NAMALWA (cell line): ENCODE results near the gene SLBP.
"Not testable (repeated sequence)": the region's sequence is repeated elsewhere in the genome, so short reads cannot be mapped to it uniquely, and the experiment has no call there.

Experiments used
- DNase-seq: peaks from one replicate; pipeline ENCODE4 v3.0.0-alpha.2; 2015; ENCODE audit warnings: low spot score

The SLBP gene

GRCh38 chr4:1711055-1711570 is 1.0 kb downstream of the SLBP start:
- DNase-seq, result no peak

- no peak for DNase-seq
These were observed 3.5 kb downstream of the SLBP start for GRCh38 chr4:1708581-1708980.

- no peak for DNase-seq
These were observed 5.8 kb downstream of the SLBP start for GRCh38 chr4:1706358-1706757.

GRCh38 chr4:1705732-1706131 is 6.4 kb downstream of the SLBP start:
- DNase-seq, result no peak

- DNase-seq, result no peak
These were observed 8.3 kb downstream of the SLBP start for GRCh38 chr4:1703867-1704266.

- DNase-seq, result not testable (repeated sequence)
These were observed 10.4 kb downstream of the SLBP start for GRCh38 chr4:1701671-1702070.

- DNase-seq, result no peak
These were observed 16.2 kb downstream of the SLBP start for GRCh38 chr4:1695913-1696312.

GRCh38 chr4:1693131-1693896 is 18.8 kb downstream of the SLBP start:
- peak; percentile 85 for DNase-seq

- no peak for DNase-seq
These were observed 20.3 kb downstream of the SLBP start for GRCh38 chr4:1691737-1692373.

- DNase-seq, result no peak
These were observed 21.4 kb downstream of the SLBP start for GRCh38 chr4:1690698-1691097.

- no peak for DNase-seq
These were observed 25.6 kb downstream of the SLBP start for GRCh38 chr4:1686440-1687036.

- no peak for DNase-seq
These were observed 26.6 kb downstream of the SLBP start for GRCh38 chr4:1685235-1686150.

GRCh38 chr4:1684506-1685234 is 27.4 kb downstream of the SLBP start:
- DNase-seq, result no peak

- peak; percentile 83 for DNase-seq
These were observed 28.2 kb downstream of the SLBP start, which contains the start of gene FAM53A for GRCh38 chr4:1683736-1684505. Gene FAM53A, minus strand, starts transcription at chr4:1684313. Its CDS starts 15,572 bp downstream, at chr4:1668741.

- DNase-seq, result no peak
These were observed 28.8 kb downstream of the SLBP start for GRCh38 chr4:1683261-1683735.

GRCh38 chr4:1682860-1683259 is 29.3 kb downstream of the SLBP start:
- no peak for DNase-seq

- DNase-seq, result no peak
These were observed 33.9 kb downstream of the SLBP start for GRCh38 chr4:1678244-1678643.

GRCh38 chr4:1676605-1677525 is 35.3 kb downstream of the SLBP start:
- DNase-seq, result no peak

- no peak for DNase-seq
These were observed 36.3 kb downstream of the SLBP start for GRCh38 chr4:1675802-1676137.
